Activated CD4-positive, alpha-beta T cell treated with anti-CD3 and anti-CD28 coated beads for 48 hours (primary cell): ENCODE results near the gene CDK10.
"Not testable (repeated sequence)": the region's sequence is repeated elsewhere in the genome, so short reads cannot be mapped to it uniquely, and the experiment has no call there.

Experiments used
- DNase-seq: peaks from one replicate; pipeline ENCODE4 v3.0.0-alpha.2; 2020

CDK10 gene, protein sequence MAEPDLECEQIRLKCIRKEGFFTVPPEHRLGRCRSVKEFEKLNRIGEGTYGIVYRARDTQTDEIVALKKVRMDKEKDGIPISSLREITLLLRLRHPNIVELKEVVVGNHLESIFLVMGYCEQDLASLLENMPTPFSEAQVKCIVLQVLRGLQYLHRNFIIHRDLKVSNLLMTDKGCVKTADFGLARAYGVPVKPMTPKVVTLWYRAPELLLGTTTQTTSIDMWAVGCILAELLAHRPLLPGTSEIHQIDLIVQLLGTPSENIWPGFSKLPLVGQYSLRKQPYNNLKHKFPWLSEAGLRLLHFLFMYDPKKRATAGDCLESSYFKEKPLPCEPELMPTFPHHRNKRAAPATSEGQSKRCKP

DNA sequence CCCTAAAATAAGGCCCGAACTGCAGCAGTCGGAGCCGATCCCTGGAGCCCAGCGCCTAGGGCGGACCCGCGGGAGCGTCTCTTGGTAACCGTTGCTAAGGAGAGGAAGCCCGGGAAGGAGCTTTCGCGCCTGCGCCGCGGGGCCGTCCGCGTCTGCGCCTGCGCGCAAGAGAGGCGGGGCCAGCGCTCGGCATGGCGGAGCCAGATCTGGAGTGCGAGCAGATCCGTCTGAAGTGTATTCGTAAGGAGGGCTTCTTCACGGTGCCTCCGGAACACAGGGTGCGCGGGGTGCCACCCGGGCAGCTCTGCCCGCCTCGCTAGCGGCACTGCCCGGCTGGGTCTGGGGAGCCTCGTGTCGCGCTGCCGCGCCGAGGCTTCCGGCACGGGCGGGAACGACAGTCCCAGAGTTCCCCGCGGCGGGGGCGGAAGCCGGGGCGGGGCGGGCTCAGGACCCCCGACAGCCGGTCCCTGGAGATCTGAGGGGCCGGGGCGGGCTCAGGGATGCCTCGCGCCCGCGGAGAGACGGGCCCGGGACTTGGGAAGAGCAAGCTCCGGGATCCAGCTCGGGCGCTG is at the start of gene CDK10:
TSS of gene CDK10 (plus strand) at position 170 of the 572 bp plus-strand sequence. CDS start at position 192, 22 bp downstream.
- DNase-seq: peak; percentile 94

DNA sequence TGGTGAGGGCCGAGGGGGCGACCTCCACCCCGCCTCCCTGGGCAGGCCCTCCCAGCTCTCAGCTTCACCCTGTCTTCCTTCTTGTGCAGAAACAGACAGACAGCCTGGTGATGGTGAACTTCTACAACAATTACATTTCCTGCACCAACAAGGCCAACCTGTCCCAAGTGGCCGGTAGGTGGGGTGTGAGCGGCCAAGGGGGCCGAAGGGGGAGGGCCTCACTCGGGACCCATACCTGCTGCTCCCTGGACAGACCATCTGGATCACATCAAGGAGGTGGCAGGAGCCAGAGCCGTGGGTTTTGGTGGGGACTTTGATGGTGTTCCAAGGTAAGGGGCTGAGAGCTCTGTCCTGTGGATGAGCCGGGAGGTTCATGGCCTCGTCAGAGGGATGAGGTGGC is 49.1 kb upstream of the CDK10 start:
- no peak for DNase-seq

DNA sequence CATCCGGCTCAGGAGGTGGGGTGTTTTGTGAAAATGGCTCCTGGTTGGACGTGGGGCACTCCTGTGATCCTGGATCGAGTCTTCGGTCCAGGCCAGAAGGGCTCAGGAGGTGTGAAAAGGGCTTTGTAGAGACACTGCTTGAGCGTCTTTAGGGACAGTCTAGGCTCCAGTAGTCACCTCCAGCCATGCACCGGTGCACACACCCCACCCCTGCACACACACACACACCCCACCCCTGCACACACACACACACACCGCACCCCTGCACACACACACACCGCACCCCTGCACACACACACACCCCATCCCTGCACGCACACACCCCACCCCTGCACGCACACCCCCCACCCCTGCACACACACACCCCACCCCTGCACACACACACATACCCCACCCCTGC is 48.0 kb upstream of the CDK10 start:
- DNase-seq: no peak

DNA sequence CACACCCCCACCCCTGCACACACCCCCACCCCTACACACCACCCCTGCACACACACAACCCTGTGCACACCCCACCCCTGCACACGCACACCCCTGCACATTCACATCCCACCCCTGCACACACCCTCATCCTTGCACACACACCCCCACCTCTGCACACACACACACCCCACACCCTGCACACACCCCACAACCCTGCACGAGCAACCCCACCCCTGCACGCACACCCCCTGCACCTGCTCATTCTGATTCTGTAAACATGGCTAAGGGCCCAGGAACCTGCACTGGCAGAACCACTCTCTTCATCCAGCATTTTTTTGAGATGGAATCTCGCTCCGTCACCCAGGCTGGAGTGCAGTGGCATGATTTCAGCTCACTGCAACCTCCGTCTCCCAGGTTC is 47.1 kb upstream of the CDK10 start:
- DNase-seq: no peak

DNA sequence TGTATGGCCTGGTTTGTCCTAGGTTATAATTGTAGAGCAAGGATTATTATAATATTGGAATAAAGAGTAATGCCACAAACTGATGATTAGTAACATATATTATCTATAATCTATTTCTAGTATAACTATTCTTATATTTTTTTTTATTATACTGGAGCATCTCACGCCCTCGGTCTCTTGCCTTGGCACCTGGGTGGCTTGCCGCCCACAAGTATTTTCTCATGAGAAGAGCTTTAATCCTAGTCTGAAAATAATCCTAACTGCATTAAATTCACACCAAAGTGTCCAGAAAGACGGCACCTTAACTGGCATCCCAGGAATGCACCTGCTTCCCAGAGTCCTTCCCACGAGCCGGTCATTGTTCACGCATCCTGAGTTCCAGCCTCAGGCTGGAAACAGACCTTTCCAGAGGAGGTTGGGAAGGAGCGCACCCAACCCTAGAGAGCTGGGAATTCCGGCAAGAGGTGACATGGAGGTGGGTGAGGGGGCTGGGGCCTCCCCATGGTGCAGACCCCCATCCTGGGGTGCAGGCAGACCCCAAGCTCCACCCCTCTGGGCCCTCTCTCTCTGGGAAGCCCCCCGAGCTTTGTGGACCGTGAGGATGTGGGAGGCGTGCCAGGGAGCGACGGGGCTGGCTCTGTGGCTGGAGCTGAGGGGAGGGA is 44.9 kb upstream of the CDK10 start:
- DNase-seq: no peak

DNA sequence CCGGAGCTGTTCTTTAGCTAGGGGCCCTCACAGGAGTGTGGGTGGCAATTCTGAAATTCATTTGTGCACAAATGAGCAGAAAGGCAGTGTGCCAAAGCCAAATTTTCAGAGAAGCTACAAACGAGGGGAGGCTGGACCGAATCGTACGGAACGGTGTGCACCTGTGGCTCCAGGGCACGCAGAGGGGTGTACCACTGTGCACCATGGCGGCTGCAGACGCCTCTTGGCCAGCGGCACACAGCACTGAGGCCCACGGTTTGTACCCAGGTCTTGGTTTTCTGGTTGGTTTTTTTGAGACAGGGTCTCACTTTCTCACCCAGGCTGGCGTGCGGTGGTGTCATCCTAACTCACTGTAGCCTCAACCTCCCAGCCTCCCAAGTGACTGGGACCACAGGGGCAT is 43.9 kb upstream of the CDK10 start:
- no peak for DNase-seq

DNA sequence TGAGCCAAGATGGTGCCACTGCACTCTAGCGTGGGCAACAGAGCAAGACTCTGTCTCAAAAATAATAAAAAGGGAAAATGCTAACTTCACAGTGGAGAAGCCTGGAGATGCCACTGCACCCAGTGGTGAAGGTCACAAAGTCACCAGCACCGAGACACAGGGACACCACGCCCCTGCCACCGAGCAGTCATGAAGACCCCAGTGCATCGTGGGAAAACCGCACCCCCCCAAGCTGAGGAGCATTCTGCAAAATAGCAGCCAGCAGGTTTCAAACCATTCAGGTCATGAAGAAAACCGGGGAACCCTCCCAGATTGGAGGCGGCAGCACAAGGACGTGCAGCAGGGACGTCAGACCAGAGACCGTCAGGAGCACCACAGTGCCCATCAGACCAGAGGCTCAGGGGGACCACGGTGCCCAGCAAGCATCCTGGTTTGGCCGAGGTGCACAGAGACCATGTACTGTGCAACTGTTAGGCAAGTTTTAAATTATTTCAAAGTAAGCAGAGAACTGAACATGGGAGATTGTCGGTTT is 42.7 kb upstream of the CDK10 start:
- no peak for DNase-seq

DNA sequence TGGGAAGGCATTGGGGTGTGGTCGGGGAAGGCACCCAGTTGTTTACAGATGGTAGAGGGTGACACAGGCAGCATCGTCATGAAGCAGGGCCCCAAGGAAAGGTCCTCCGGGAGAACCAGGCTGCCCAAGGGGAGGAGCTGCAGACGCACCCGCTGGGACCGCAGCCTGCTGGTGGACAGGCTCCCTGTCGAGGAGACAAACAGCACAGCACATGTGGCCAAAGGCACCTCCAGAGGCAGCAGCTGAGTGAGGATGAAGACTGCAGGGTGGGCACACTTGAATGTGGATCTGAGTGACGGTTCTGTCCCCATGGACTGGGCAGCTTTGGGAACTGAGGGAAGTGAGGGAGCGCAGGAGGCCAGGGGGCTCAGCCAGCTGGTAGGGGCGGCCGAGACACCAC is 41.4 kb upstream of the CDK10 start:
- no peak for DNase-seq

DNA sequence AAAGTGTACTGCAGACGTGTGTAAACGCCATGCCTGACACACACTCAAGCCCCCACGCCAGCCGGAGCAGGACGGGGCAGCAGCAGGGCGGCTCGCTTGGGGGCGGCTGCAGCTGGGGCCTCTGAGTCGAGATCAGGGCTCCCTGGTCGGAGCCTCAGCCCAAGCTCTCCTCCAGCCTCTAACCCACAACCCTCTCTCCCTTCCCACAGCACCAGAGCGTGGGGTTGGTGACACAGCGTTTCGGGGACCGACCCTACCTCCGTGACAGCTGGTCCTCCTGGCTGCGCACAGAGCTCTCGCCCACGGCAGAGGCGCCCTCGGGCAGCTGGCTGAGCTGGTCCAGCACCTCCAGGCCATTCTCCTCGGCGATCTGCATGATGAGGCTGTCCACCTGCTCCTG is 40.2 kb upstream of the CDK10 start:
- no peak for DNase-seq

DNA sequence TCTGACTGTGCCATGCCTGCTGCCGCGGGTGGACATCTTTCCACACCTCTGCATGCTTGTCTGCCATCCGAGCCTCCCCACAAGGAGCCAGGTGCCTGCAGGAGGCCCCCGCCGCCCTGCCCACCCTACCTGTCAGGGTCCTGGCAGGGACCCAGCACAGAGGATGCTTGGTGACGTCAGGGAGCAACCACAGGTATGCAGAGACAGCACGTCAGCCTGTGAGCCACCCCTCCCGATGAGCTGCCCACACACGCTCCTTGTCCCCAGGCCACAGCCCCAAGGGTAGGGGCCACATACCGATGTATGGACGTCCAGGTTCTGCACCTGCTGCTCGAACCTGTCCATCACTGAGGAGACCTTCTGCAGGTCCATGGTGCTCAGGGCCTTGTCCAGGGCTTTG is 39.6 kb upstream of the CDK10 start:
- DNase-seq: no peak

DNA sequence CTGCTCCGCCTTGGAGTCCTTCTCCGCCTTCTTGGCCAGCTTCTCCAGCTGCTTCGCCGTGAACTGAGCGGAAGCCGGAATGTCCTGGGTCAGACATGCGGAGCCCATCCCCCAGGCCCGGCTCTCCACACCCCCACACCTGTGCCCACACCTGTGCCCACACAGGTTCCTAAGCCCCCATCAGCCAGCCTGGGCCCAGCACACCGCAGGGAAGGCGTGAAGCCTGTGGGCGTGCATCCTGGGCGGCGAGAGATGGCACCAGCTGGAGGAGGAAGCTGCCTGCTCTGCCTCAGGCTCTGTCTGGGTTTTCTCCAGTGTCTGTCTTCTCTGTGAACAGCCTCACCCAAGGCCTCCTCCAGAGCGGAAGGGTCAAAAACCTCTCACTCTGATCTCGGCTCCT is 34.9 kb upstream of the CDK10 start:
- DNase-seq: no peak

DNA sequence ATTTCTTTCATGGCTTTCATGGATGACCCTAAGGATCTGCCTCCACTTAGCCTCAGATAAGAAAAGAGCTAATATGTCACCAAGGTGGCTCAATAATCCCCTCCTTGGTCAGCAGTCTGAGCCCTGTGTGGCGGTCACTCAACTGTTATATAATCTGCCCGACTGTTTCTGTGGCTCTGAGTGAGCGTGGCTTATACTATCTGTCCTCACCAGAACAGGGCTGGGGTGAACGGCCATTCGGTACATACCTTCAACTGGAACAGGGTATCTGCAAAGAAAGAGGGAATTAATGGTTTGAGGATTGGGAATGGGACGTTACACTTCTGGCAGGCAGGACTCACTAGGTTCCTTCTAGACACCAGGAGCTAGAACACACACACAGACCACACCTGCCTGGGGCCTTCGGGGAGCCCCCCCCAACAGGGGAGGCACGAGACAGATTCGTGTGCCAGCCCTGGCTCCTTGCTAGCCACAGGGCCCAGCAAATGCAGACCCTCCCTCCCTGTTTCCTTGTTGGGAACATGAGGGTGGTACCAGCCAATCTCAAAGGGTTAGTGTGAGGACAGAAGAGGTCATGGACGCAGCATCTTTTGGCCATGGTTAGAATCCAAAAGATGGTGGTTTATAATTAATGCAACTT is 32.7 kb upstream of the CDK10 start:
- no peak for DNase-seq

DNA sequence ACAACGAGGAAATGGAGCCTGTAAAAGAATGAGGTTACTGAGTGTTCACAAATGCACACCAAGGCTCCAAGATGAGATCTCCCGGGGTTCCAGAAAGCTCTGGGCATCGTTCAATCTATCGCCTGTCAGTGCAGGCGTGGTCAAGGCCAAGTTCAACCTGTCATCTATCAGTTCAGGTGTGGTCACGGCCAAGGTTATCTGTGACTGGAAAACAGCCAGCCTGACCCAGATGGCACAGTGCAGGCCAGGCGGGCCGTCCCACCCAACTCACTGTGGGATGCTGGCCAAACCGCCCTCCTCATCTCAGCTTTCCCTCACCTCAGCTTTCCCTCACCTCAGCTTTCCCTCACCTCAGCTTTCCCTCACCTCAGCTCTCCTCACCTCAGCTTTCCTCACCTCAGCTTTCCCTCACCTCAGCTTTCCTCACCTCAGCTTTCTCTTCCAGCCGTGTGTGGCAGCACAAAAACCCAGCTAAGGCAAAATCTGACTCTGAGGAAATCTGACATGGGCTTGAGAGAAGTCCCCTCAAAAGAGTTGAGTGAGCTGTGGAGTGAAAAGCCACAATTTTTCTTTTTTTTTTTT is 31.3 kb upstream of the CDK10 start:
- no peak for DNase-seq

DNA sequence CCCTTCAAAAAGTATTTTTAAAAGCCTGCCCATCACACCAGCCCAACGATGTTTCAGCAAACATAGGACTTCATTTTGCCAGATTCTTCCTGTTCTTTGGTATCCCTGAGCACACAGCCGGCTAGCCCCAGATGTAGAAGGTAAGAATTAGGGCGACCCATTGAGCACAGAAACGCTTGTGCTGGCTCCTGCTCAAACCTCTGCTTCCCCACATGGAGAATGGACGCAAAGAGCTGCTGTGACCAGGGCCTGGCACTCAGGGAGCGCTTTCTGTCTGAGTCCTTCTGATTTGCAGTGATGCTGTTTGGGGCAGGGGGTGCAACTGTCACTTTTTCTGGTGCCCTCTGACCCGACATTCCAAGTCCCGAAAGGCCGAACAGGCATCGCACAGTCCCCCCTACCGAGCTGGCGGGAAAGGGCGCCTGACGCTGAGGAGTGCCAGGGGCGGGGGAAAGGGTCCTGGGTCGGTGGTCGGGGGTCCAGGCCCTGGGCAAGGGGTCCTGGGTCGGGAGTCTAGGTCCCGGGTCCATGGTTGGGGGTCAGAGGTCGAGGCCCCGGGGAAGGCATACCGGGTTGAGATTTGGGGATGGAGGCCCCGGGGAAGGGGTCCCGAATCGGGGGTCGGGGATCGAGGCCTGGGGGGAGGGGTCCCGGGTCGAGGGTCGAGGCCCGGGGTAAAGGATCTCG is 29.9 kb upstream of the CDK10 start:
- no peak for DNase-seq

DNA sequence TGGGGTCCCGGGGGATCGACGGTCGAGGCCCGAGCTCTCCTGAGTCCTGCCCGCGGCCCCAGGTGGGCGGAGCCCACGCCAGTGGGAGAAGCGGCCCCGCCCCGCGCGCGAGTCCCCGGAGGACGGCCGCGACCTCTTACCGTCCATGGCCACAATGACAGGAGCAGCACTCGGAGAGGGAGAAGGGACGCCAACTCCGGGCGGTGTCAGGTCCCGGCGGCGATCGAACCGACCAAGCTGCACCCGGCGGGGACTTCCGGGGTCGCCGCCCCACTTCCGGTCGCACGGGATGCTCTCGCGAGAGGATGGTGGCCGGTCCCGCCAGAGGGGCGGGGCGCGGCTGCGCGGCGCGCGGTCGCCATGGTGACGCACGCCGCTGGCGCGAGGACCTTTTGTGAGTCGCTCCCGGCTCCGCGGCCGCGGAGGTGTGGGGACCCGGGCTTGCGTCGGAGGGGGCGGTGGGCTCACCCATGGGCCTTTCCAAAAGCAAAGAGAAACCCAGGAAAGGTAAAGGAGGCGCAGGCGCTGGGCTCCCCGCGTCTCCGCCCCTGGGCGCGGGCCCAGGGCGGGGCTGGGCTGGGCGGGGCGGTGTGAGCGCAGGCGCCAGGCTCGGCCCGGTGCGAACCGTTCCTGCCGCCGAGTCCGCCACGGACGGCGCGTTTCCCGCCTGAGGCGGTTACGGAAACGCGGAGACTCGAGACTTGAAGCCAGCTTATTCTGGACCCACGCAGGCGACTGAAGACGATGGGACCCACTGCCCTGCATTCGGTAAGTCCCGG is 28.9 kb upstream of the CDK10 start, which contains the start of the genes CHMP1A and SPATA33:
TSS of gene CHMP1A (minus strand) at position 267 of the 779 bp plus-strand sequence. CDS start at position 147, 120 bp downstream.
TSS of gene SPATA33 (plus strand) at position 395 of the 779 bp plus-strand sequence. CDS start at position 471, 76 bp downstream.
- DNase-seq: peak; percentile 95

DNA sequence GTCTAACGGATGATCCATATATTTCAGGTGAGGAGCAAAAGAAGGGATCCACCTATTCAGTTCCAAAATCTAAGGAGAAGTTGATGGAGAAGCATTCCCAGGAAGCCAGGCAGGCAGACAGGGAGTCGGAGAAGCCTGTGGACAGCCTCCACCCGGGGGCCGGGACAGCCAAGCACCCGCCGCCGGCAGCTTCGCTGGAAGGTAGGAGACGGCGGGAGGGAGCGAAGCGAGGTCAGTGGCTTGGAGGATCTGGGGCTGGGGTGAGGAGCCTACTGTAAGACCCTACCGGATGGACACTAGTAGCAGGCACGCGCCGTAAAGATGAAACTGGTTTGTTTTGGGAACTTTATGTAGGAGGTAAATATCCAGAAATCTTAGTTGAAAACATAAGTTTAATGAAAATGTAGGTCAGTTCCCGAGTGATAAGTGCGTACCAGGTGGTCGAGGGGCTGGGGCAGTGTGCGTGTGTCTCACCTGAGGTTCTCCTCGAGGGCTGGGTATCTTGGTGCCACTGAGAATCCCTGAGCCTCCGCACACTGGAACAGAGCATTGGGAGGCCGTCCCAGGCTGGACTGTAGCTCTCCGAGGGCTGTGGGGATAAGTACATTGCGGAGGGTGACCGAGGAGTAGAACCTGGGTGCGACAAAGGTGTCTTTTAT is 28.1 kb upstream of the CDK10 start:
- peak; percentile 45 for DNase-seq

DNA sequence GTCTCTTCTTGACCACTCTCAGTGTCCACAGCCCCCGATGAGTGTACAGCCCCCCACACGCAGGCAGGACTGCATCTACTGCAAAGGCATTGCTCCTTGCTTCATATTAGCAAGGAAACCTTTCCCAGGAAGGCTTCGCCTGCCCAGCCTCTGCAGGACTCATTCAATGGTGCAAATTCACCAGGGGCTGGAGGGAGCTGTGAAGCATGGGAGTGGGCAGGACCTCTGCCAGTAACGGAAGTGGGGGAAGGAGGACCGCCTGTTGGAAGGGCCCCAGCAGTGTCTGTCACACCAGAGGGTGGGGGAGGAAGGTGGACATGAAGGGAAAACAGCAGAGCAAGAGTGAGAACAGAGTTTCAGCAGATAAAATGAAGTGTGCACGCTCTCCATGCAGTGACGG is 26.3 kb upstream of the CDK10 start:
- no peak for DNase-seq

DNA sequence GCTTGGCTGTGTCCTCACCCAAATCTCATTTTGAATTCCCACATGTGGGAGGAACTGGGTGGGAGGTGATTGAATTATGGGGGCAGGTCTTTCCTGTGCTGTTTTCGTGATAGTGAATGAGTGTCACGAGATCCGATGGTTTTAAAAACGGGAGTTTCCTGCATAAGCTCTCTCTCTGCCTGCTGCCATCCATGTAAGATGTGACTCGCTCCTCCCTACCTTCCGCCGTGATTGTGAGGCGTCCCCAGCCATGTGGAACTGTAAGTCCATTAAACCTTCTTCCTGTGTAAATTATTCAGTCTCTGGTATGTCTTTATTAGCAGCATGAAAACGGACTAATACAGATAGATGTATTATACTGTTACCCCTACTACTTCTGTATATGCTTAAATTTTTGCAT is 25.3 kb upstream of the CDK10 start:
- no peak for DNase-seq

DNA sequence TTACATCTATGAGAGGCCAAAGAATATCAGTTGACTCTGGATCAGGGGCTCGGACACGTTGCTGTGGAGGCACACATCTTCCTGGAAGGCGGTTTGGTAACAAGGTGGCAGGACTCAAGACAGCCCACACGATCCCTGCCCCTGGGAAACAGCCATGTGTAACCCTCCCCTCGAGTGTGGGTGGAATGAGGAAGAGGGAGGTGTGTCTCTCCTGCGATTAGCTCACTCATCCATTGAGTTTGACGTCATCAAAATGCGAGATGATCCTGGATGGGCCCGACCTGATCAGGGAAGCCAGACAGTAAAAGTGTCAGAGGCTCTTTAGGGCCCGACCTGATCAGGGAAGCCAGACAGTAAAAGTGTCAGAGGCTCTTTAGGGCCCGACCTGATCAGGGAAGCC is 22.3 kb upstream of the CDK10 start:
- DNase-seq: not testable (repeated sequence)

DNA sequence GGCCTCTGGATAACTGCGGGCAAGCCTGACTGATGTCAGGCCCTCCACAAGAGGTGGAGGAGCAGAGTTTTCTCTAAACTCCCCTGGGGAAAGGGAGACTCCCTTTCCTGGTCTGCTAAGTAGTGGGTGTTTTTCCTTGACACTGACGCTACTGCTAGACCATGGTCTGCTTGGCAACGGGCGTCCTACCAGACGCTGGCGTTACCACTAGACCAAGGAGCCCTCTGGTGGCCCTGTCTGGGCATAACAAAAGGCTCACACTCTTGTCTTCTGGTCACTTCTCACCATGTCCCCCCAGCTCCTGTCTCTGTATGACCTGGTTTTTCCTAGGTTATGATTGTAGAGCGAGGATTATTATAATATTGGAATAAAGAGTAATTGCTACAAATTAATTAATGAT is 19.5 kb upstream of the CDK10 start:
- peak; percentile 40 for DNase-seq

DNA sequence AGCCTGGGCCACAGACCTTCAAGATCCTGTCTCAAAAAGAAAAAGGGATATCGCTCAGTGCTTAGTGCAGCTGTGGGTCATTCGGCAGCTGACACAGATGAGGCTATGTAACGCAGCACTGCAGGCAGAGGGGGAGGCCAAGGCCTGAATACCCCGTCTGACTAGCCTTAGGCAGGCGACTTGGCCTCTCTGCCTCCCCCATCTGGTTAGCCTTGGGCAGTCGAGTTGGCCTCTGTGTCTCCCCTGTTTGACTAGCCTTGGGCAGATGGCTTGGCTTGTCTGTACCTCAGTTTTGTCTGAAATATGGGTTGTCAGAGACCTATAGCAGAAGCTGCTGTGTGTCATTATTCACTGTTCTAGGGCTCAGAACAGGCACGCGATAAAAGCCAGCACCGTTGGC is 18.9 kb upstream of the CDK10 start:
- DNase-seq: no peak
